H7 (cell line): ENCODE measurements around the gene CYP27B1. TPM values are rescaled to one million over a fixed set of nuclear protein-coding genes. Genes with fewer than 3 reads are reported as not detected.

Source experiments
- DNase-seq: peaks from one replicate; pipeline ENCODE4 v3.0.0; 2012
- H3K27me3 ChIP-seq: 2 replicates; pipeline ENCODE4 v1.6.0; 2011; ENCODE audit warnings: mild to moderate bottlenecking, low read length; ENCODE audit not compliant: control insufficient read depth, insufficient read depth
- H3K36me3 ChIP-seq: replicated peaks from 2 replicates; pipeline ENCODE4 v1.5.1; 2011; ENCODE audit warnings: low read length; ENCODE audit not compliant: control insufficient read depth, insufficient read depth
- H3K4me3 ChIP-seq: 2 replicates; pipeline ENCODE4 v1.5.1; 2011; ENCODE audit warnings: low read depth, mild to moderate bottlenecking, control low read depth, low read length, moderate library complexity; ENCODE audit not compliant: insufficient read depth
- total RNA-seq: library from RNA; depleted of rRNA; stranded (reverse); fragments of >200 nt; shearing (Covaris generic); gene quantifications from 2 replicates; pipeline ENCODE4 v1.2.3, GENCODE V29; 2014

Gene CYP27B1
- total RNA-seq, 1 experiment from 2014 or later: 0.59 TPM

- H3K4me3 ChIP-seq: peak overlapping the region; percentile 33; the same call in 1 of the 2 replicates
- peak; percentile 69 for DNase-seq
- H3K27me3 ChIP-seq: peaks cover 98% of the 10 kb centered on the region
- H3K36me3 ChIP-seq: no peaks in the 10 kb centered on the region
These were observed 31.6 kb downstream of the CYP27B1 start for GRCh38 chr12:57735198-57735855.

- no peak for DNase-seq
- H3K4me3 ChIP-seq: no peak overlapping the region
- H3K27me3 ChIP-seq: peaks cover 98% of the 10 kb centered on the region
These were observed 32.3 kb downstream of the CYP27B1 start for GRCh38 chr12:57734591-57734990.

GRCh38 chr12:57733928-57734327, 33.0 kb downstream of the CYP27B1 start:
- Histone ChIP-seq H3K4me3 (no peak overlapping the region), H3K27me3 (peaks cover 96% of the 10 kb centered on the region), H3K36me3 (no peaks in the 10 kb centered on the region)
- no peak for DNase-seq

More at GRCh38 chr12:57734591-57734990, 32.3 kb downstream of the CYP27B1 start:
- H3K36me3 ChIP-seq: no peaks in the 10 kb centered on the region

GRCh38 chr12:57732726-57733593, 33.9 kb downstream of the CYP27B1 start:
- DNase-seq: no peak
- H3K4me3 ChIP-seq: no peak overlapping the region
- H3K36me3 ChIP-seq: no peaks in the 10 kb centered on the region
- peaks cover 97% of the 10 kb centered on the region for H3K27me3 ChIP-seq

GRCh38 chr12:57732270-57732669, 34.6 kb downstream of the CYP27B1 start:
- peaks cover 97% of the 10 kb centered on the region for H3K27me3 ChIP-seq
- no peaks in the 10 kb centered on the region for H3K36me3 ChIP-seq
- no peak overlapping the region for H3K4me3 ChIP-seq
- DNase-seq: no peak

GRCh38 chr12:57731411-57732080, 35.3 kb downstream of the CYP27B1 start:
- DNase-seq: peak; percentile 12
- H3K27me3 ChIP-seq: peaks cover 97% of the 10 kb centered on the region
- no peak overlapping the region for H3K4me3 ChIP-seq

GRCh38 chr12:57730336-57731067, 36.4 kb downstream of the CYP27B1 start:
- H3K27me3 ChIP-seq: peaks cover 96% of the 10 kb centered on the region
- H3K36me3 ChIP-seq: no peaks in the 10 kb centered on the region
- peak; percentile 4 for DNase-seq
- no peak overlapping the region for H3K4me3 ChIP-seq

More at GRCh38 chr12:57731411-57732080, 35.3 kb downstream of the CYP27B1 start:
- no peaks in the 10 kb centered on the region for H3K36me3 ChIP-seq

GRCh38 chr12:57729321-57729844, 37.5 kb downstream of the CYP27B1 start:
- Histone ChIP-seq H3K27me3 (peaks cover 91% of the 10 kb centered on the region), H3K4me3 (no peak overlapping the region), H3K36me3 (no peaks in the 10 kb centered on the region)
- DNase-seq: peak; percentile 16

- DNase-seq: peak; percentile 88
- peaks cover 90% of the 10 kb centered on the region for H3K27me3 ChIP-seq
- no peak overlapping the region for H3K4me3 ChIP-seq
- no peaks in the 10 kb centered on the region for H3K36me3 ChIP-seq
These were observed 39.0 kb downstream of the CYP27B1 start for GRCh38 chr12:57727758-57728395.

GRCh38 chr12:57726884-57727757, 39.8 kb downstream of the CYP27B1 start:
- no peaks in the 10 kb centered on the region for H3K36me3 ChIP-seq
- peak overlapping the region; percentile 59; the same call in 1 of the 2 replicates for H3K4me3 ChIP-seq
- H3K27me3 ChIP-seq: peaks cover 82% of the 10 kb centered on the region
- peak; percentile 71 for DNase-seq

- H3K27me3 ChIP-seq: peaks cover 74% of the 10 kb centered on the region
- no peaks in the 10 kb centered on the region for H3K36me3 ChIP-seq
These were observed 40.6 kb downstream of the CYP27B1 start for GRCh38 chr12:57726151-57726883.

GRCh38 chr12:57725851-57726150, 41.1 kb downstream of the CYP27B1 start:
- DNase-seq: peak; percentile 65
- Histone ChIP-seq H3K4me3 (peak overlapping the region; percentile 59; the same call in 1 of the 2 replicates), H3K27me3 (peaks cover 69% of the 10 kb centered on the region), H3K36me3 (no peaks in the 10 kb centered on the region)

More at GRCh38 chr12:57726151-57726883, 40.6 kb downstream of the CYP27B1 start:
- H3K4me3 ChIP-seq: peak overlapping the region; percentile 59
- DNase-seq: peak; percentile 97
